B cell (primary cell): ENCODE results near the gene CLK4. TPM values are rescaled to one million over a fixed set of nuclear protein-coding genes. Genes with fewer than 3 reads are reported as not detected.

Experiments
- ATAC-seq: fragments of 200-7000 bp; cut with Tn5 transposase; one replicate; pipeline ENCODE4 v1.10.0; 2021; ENCODE audit warnings: low read depth, mild to moderate bottlenecking, moderate number of reproducible peaks, moderate library complexity
- CTCF ChIA-PET: fragments of 350-600 bp; sonication (Branson Sonifier 250); formaldehyde crosslinking; loops from one replicate; lab custom pipeline; 2021; ENCODE audit warnings: antibody characterized with exemption, inconsistent platforms; lab: Charles Lee
- POLR2A ChIA-PET: fragments of 350-600 bp; sonication (Branson Sonifier 250); formaldehyde crosslinking; loops from one replicate; lab custom pipeline; 2021; ENCODE audit warnings: antibody characterized with exemption; lab: Charles Lee
- DNase-seq: peaks from one replicate; pipeline ENCODE4 v3.0.0; 2013
- H2AFZ ChIP-seq: 2 replicates; pipeline ENCODE4 v1.6.1; 2012; ENCODE audit warnings: mild to moderate bottlenecking, low read depth, low read length; ENCODE audit not compliant: insufficient read depth, poor library complexity, severe bottlenecking
- H3K27ac ChIP-seq, 2 donors: 1 replicate in 1 of 2; 2 replicates in 1 of 2; pipeline ENCODE4 v1.5.1; 2012 to 2013; ENCODE audit warnings: low read length in 2 of 2, mild to moderate bottlenecking in 2 of 2, moderate library complexity in 1 of 2
- H3K27me3 ChIP-seq, 4 experiments: fragments of 200-600 bp in 1 of 4; sonication (generic) in 1 of 4; replicated peaks in 1 of 4; 1 replicate in 2 of 4; 2 replicates in 2 of 4; pipeline versions ENCODE4 v1.6.1 to v1.7.0; 2013 to 2016; ENCODE audit warnings: low read length in 3 of 4, mild to moderate bottlenecking in 2 of 4, mixed read lengths in 1 of 4, moderate library complexity in 1 of 4; ENCODE audit not compliant: insufficient read depth in 4 of 4, control insufficient read depth in 3 of 4; ENCODE audit errors: control extremely low read depth in 1 of 4
- H3K36me3 ChIP-seq, 2 experiments: replicated peaks in 1 of 2; 1 replicate in 1 of 2; 2 replicates in 1 of 2; pipeline versions ENCODE4 v1.6.1 to v1.7.1; 2013; ENCODE audit warnings: low read length in 1 of 2; ENCODE audit not compliant: insufficient read depth in 2 of 2, control insufficient read depth in 1 of 2; ENCODE audit errors: control extremely low read depth in 1 of 2, extremely low read depth in 1 of 2
- H3K4me1 ChIP-seq, 2 donors: fragments of 200-600 bp in 1 of 2; sonication (generic) in 1 of 2; 1 replicate in 1 of 2; 2 replicates in 1 of 2; pipeline versions ENCODE4 v1.5.1 to v1.6.1; 2013 to 2017; ENCODE audit warnings: low read length in 2 of 2; ENCODE audit not compliant: control insufficient read depth in 2 of 2, insufficient read depth in 2 of 2
- H3K4me2 ChIP-seq: replicated peaks from 2 replicates; pipeline ENCODE3; 2012; ENCODE audit warnings: mild to moderate bottlenecking, low read depth, low read length; ENCODE audit not compliant: poor library complexity, severe bottlenecking
- H3K4me3 ChIP-seq, 5 experiments: fragments of 200-600 bp in 1 of 5; sonication (generic) in 1 of 5; 1 replicate in 3 of 5; 2 replicates in 2 of 5; pipeline versions ENCODE4 v1.5.1 to v1.7.0; 2011 to 2016; ENCODE audit warnings: low read length in 4 of 5, mild to moderate bottlenecking in 4 of 5, low read depth in 2 of 5, control low read depth in 1 of 5, moderate library complexity in 1 of 5; ENCODE audit not compliant: insufficient read depth in 1 of 5; ENCODE audit errors: control extremely low read depth in 1 of 5, extremely low read depth in 1 of 5
- H3K79me2 ChIP-seq: fragments of 200-600 bp; sonication (generic); one replicate; pipeline ENCODE4 v1.6.0; 2016; ENCODE audit warnings: low read length; ENCODE audit not compliant: control insufficient read depth, insufficient read depth
- H3K9ac ChIP-seq: fragments of 200-600 bp; sonication (generic); 2 replicates; pipeline ENCODE4 v1.6.1; 2017; ENCODE audit warnings: mild to moderate bottlenecking, low read length, moderate library complexity
- H3K9me3 ChIP-seq, 3 donors: one replicate each; pipeline versions ENCODE4 v1.6.1 to v1.7.1; 2013; ENCODE audit warnings: low read length in 2 of 3; ENCODE audit not compliant: control insufficient read depth in 2 of 3, insufficient read depth in 1 of 3; ENCODE audit errors: control extremely low read depth in 1 of 3
- H4K20me1 ChIP-seq: 2 replicates; pipeline ENCODE4 v1.6.0; 2012; ENCODE audit warnings: mild to moderate bottlenecking, low read length; ENCODE audit not compliant: insufficient read depth, control insufficient read depth, poor library complexity, severe bottlenecking
- H3K27ac Mint-ChIP-seq: one replicate; pipeline ENCODE4 v1.8.0; 2021; ENCODE audit warnings: mixed read lengths
- H3K27me3 Mint-ChIP-seq: one replicate; pipeline ENCODE4 v1.8.0; 2021; ENCODE audit warnings: mixed read lengths
- H3K4me1 Mint-ChIP-seq: one replicate; pipeline ENCODE4 v1.8.0; 2021; ENCODE audit warnings: mixed read lengths
- H3K4me3 Mint-ChIP-seq: one replicate; pipeline ENCODE4 v1.8.0; 2021; ENCODE audit warnings: mixed read lengths
- H3K9me3 Mint-ChIP-seq: one replicate; pipeline ENCODE4 v1.8.0; 2022; ENCODE audit warnings: mixed read lengths; ENCODE audit not compliant: insufficient read depth
- EZH2 ChIP-seq: IDR thresholded peaks from 2 replicates; pipeline ENCODE4 v1.6.1; 2012; ENCODE audit warnings: borderline replicate concordance, low read depth, mild to moderate bottlenecking, moderate library complexity, low read length; ENCODE audit not compliant: insufficient read depth, poor library complexity, severe bottlenecking
- WGBS: methylation state at CpG from one replicate; pipeline ENCODE4 v1.1.5; 2013; ENCODE audit warnings: missing lambda C conversion rate; ENCODE audit not compliant: insufficient coverage; 5-methylcytosine and 5-hydroxymethylcytosine counted together
- intact Hi-C: fragments of 100-400 bp; cut with micrococcal nuclease; formaldehyde crosslinking; loops from one replicate; pipeline ENCODE4 v1.10.0; 2022
- polyA plus RNA-seq: library from polyadenylated mRNA; depleted of rRNA; stranded (reverse); fragments of >200 nt; gene quantifications from 2 replicates; pipeline ENCODE4 v1.2.3, GENCODE V29; 2012
- total RNA-seq, 2 donors: library from RNA; stranded (reverse); fragments of 120-200 nt in 1 of 2; gene quantifications; 1 replicate in 1 of 2; 2 replicates in 1 of 2; pipeline versions ENCODE4 v1.2.3 to v1.2.4, GENCODE V29; 2013 to 2022
- TF ChIP-seq, protein P1 (sequence below): fragments of 200-600 bp; IDR thresholded peaks from one replicate; pipeline ENCODE4 v1.8.0; 2022; ENCODE audit warnings: antibody characterized with exemption, mild to moderate bottlenecking

Gene CLK4
- total and polyA plus RNA-seq, 2 donors (not counting 1 experiment from before 2014, with no cell fraction given): 72.3 to 132 TPM

DNA sequence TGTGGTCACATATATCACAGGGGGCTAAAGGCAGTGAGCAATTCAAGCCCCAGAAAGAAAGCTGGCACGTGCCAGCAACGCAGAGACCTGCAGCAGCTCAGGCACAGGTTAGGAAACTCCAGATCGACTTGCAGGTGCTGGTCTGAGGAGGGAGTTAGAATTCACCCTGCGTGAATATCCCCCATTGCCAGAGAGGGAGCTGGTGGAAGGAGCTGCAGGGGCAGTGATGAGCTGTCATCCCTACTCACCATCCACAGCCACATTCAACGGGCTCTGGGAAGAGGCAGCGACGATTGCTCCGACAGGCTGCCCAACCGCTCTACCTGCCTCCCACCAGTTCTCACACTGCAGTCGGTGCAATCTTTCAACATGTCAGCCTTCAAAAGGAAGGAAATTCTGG lies 40.8 kb upstream of the CLK4 start:
- ATAC-seq: no peak
- no peak for TF ChIP-seq EZH2
- TF ChIP-seq, protein P1, sequence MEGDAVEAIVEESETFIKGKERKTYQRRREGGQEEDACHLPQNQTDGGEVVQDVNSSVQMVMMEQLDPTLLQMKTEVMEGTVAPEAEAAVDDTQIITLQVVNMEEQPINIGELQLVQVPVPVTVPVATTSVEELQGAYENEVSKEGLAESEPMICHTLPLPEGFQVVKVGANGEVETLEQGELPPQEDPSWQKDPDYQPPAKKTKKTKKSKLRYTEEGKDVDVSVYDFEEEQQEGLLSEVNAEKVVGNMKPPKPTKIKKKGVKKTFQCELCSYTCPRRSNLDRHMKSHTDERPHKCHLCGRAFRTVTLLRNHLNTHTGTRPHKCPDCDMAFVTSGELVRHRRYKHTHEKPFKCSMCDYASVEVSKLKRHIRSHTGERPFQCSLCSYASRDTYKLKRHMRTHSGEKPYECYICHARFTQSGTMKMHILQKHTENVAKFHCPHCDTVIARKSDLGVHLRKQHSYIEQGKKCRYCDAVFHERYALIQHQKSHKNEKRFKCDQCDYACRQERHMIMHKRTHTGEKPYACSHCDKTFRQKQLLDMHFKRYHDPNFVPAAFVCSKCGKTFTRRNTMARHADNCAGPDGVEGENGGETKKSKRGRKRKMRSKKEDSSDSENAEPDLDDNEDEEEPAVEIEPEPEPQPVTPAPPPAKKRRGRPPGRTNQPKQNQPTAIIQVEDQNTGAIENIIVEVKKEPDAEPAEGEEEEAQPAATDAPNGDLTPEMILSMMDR: no peak

DNA sequence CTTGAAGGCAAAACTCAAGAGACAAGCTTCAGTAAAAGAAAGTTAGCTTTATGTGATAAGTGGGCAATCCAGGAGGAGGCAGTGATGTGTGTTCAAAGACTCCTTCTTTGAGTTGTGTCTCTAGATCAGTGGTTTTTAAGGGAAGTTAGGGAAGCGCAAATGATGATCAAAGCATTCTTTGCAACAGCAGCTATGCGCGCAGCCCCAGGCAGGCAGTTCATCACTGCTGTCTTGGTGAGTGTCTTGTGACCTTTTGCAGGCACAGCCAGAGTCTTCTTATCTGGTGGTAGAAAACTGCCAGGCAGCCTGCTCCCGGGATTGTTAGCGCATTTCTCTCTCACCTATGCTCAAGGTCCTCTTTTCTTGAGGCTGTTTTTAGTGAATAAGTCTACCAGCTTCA lies 40.3 kb upstream of the CLK4 start:
- no peak overlapping the region for H3K4me3 ChIP-seq
- no peak overlapping the region for H3K27ac ChIP-seq
- no peak overlapping the region for H3K9ac ChIP-seq
- no peaks in the 10 kb centered on the region for H3K4me1 Mint-ChIP-seq
- H3K36me3 ChIP-seq: no peaks in the 10 kb centered on the region
- TF ChIP-seq, protein P1: no peak
- intact Hi-C loops: no loop called here
- H3K4me1 ChIP-seq: no peaks in the 10 kb centered on the region
- H3K9me3 ChIP-seq: peaks cover 0 to 20% (median 0%) of the 10 kb centered on the region in 3 donors
- H3K27me3 Mint-ChIP-seq: peaks cover 22% of the 10 kb centered on the region
- H3K27me3 ChIP-seq: no peaks in the 10 kb centered on the region
- POLR2A ChIA-PET: no interaction called here
- ATAC-seq (no peak), DNase-seq (no peak)
- H2AFZ ChIP-seq: no peak overlapping the region
- no peaks in the 10 kb centered on the region for H3K79me2 ChIP-seq
- no peak overlapping the region for H3K4me2 ChIP-seq
- WGBS: 67% methylated on average over 3 of the region's 5 CpGs
- CTCF ChIA-PET: no interaction called here
- H4K20me1 ChIP-seq: no peaks in the 10 kb centered on the region
- H3K27ac Mint-ChIP-seq: no peak overlapping the region
- no peaks in the 10 kb centered on the region for H3K9me3 Mint-ChIP-seq
- no peak overlapping the region for H3K4me3 Mint-ChIP-seq

More for the DNA sequence above, 40.8 kb upstream of the CLK4 start:
- peaks cover 22% of the 10 kb centered on the region for H3K27me3 Mint-ChIP-seq
- no peaks in the 10 kb centered on the region for H3K79me2 ChIP-seq
- no peak for DNase-seq
- H3K27ac ChIP-seq: no peak overlapping the region
- H3K27me3 ChIP-seq: no peaks in the 10 kb centered on the region
- no peak overlapping the region for H3K4me3 Mint-ChIP-seq
- no peaks in the 10 kb centered on the region for H3K4me1 Mint-ChIP-seq
- no peaks in the 10 kb centered on the region for H4K20me1 ChIP-seq
- H3K4me1 ChIP-seq: no peaks in the 10 kb centered on the region
- no peaks in the 10 kb centered on the region for H3K36me3 ChIP-seq
- H3K9ac ChIP-seq: no peak overlapping the region
- peaks cover 0 to 19% (median 0%) of the 10 kb centered on the region in 3 donors for H3K9me3 ChIP-seq
- ChIA-PET POLR2A (no interaction called here), CTCF (no interaction called here)
- intact Hi-C loops: no loop called here
- no peak overlapping the region for H3K27ac Mint-ChIP-seq
- 86% methylated on average over 9 of the region's 10 CpGs for WGBS
- H3K9me3 Mint-ChIP-seq: no peaks in the 10 kb centered on the region
- no peak overlapping the region for H3K4me2 ChIP-seq
- no peak overlapping the region for H2AFZ ChIP-seq
- H3K4me3 ChIP-seq: no peak overlapping the region
